D721Med (cell line): Measurements from ENCODE around the gene SEMA6A.

Source experiments
- DNase-seq: peaks from one replicate; pipeline ENCODE4 v3.0.0; 2011; ENCODE audit warnings: low spot score; ENCODE audit not compliant: insufficient read length
- FAIRE-seq: peaks from 2 replicates; lab custom pipeline; 2011; peaks lifted over from hg19 to GRCh38; lab: Jason Lieb, UNC
- TF ChIP-seq, protein P1 (sequence below): IDR thresholded peaks from 2 replicates; pipeline ENCODE4 v1.5.1; 2012; ENCODE audit warnings: mild to moderate bottlenecking, control low read depth; ENCODE audit not compliant: insufficient read depth; ENCODE audit errors: missing control alignments

The SEMA6A gene

DNA sequence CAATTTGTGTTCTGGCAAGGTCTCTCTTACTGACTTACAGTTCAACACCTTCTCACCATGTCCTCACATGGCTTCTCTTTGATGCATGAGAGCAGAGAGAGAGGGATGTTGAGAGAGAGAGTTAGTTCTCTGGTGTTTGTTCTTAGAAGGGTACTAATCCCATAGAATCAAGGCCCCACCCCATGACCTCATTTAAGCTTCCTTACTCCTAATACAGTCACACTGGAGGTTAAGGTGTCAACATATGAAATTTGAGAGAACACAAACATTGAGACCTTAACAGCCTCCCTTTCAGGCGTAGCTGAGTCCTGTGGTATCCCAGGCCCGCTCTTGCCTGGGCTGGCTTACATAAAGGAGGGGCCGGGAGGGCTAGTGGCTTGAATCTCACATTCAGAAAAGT lies 10.6 kb upstream of the SEMA6A start:
- no peak for DNase-seq

GRCh38 chr5:116583862-116584222 lies 9.2 kb upstream of the SEMA6A start:
- TF ChIP-seq, protein P1, sequence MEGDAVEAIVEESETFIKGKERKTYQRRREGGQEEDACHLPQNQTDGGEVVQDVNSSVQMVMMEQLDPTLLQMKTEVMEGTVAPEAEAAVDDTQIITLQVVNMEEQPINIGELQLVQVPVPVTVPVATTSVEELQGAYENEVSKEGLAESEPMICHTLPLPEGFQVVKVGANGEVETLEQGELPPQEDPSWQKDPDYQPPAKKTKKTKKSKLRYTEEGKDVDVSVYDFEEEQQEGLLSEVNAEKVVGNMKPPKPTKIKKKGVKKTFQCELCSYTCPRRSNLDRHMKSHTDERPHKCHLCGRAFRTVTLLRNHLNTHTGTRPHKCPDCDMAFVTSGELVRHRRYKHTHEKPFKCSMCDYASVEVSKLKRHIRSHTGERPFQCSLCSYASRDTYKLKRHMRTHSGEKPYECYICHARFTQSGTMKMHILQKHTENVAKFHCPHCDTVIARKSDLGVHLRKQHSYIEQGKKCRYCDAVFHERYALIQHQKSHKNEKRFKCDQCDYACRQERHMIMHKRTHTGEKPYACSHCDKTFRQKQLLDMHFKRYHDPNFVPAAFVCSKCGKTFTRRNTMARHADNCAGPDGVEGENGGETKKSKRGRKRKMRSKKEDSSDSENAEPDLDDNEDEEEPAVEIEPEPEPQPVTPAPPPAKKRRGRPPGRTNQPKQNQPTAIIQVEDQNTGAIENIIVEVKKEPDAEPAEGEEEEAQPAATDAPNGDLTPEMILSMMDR, result no peak
- DNase-seq (no peak), FAIRE-seq (no peak)

More for the DNA sequence above, 10.6 kb upstream of the SEMA6A start:
- no peak for FAIRE-seq
- TF ChIP-seq, protein P1, result no peak

DNA sequence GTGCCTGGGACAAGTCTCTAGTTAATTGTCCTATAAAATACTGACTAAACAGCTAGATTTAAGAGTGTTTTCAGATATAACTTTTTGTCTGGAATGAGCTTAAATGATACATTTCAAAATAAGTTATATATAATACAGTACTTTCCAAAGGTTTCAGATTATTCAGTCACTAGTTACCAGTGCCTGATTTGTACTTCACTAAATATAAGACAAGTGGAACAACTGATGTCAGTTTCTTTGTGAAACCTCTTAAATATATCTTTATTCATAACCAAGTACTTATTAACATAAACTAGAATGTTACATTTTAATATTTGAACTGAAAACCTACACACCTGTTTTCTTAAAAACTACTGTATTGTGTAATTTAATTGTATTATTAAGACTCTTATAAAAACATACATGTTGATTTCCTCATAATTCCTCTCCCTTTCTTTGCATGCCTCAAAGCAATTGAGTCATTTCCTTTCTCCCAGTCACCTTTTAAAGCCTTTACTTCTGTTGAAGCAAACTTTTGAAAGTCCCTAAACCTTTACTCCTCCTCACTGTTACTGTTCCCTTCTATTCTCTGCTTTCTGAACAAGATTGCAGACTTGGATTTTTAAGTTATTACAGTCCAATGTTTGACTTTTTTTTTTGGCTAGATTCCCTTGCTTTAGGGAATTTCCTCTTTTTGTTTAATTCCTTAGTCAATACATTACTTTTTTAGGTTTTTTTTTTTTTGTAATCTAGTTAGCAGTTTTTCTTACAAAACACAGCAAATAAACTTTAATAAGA lies 8.7 kb upstream of the SEMA6A start:
- FAIRE-seq, result no peak
- TF ChIP-seq, protein P1, result no peak
- DNase-seq, result no peak

GRCh38 chr5:116581910-116582309 lies 7.3 kb upstream of the SEMA6A start:
- no peak for DNase-seq
- TF ChIP-seq, protein P1, result no peak
- FAIRE-seq, result no peak

DNA sequence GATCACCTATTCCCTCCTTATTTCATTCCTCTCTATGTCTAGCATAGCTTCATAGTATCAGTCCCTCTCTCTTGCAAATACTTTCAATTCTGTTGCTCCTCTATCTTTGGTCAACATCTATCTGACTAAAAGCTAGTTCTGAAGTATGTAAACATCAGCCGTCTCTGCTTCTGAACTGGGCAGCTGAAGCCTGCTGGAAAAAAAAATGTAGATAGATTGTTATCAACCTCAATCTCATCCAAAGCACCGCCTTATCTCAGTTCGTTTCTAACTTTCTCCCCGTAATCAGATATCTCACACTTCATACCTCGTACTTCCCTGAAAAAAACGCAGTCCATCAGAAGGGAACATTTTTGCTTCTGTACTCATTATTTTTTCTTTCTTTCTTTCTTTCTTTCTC lies 4.5 kb upstream of the SEMA6A start:
- TF ChIP-seq, protein P1, result no peak
- no peak for FAIRE-seq
- DNase-seq, result no peak

DNA sequence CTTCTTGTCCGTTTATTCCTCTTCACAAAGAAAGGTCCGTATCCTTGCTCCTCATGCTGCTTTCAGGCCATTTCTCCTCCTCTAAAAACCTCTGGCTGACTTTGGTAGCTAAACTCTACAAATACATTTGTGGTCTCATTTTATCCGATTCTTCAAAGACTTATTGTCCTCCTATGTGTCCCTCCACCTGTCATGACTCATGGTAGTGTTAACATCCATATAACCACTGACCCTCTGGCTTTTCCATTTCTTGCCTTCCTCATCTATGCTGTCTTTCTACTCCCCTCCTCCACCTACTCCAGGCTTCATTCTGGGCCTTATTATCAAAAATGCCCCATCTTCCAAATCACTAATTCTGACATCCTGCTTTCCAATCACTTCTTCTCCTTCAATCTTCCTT lies 4.1 kb upstream of the SEMA6A start:
- FAIRE-seq (no peak), DNase-seq (no peak)
- TF ChIP-seq, protein P1, result no peak

- DNase-seq (no peak), FAIRE-seq (no peak)
- TF ChIP-seq, protein P1, result no peak
These were observed 2.6 kb upstream of the SEMA6A start for GRCh38 chr5:116577064-116577788.
